ENCODE results near the gene ENGASE.
A peak's percentile ranks its signal among the peaks of the same experiment; 100 is the strongest.

The ENGASE gene

DNA sequence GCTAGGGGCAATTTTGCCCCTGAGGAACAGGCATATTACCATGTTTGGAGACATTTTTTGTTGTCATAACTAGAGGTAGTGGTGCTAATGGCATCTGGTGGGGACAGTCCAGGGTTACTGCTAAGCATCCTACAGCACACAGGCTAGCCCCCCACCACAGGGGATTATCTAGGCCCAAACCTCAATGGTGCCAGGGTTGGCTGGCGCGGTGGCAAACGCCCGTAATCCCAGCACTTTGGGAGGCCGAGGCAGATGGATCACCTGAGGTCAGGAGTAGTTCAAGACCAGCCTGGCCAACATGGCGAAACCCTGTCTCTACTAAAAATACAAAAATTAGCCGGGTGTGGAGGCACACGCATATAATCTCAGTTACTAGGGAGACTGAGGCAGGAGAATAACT, 35.5 kb upstream of the ENGASE start:
- DNase-seq = no peak

DNA sequence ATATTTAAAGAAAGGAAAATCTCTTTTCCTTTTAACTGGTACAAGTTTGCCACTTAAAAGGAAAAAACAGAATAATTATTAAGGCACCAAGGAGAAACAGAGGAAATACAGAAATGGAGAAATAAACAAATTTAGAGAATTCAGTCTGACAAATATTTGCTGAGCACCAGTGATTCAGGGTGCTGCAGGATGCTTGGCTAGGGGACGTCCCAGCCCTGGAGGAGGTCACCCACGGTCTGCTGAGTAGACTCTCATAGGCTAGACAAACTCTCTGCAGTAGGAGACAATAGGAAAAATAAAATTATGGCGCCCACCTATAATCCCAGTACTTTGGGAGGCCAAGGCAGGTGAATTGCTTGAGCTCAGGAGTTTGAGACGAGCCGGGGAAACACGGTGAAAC, 34.7 kb upstream of the ENGASE start:
- DNase-seq = no peak

DNA sequence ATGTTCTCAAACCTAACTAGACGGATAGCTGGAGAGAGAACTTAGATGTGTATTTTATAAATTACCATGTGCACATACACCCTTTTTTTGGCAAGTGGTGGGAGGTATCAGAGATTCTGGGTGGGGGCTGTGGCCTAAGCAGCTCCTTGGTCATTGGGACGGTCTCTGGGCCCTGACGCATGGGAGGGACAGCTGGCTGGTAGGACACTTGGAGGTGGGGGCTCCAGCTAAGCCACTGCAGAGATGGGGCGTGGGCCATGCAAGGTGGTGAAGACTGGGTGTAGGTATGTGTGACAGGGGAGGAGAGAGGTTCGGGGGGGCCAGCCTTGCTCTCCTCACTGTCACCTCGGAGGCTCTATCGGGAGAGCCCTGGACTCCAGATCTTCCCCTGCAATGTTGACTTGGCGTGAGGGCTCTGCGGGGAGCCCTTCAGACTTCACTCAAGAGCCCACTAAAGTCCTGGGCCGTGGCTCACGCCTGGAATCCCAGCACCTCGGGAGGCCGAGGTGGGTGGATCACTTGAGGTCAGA, 33.5 kb upstream of the ENGASE start:
- DNase-seq = no peak

DNA sequence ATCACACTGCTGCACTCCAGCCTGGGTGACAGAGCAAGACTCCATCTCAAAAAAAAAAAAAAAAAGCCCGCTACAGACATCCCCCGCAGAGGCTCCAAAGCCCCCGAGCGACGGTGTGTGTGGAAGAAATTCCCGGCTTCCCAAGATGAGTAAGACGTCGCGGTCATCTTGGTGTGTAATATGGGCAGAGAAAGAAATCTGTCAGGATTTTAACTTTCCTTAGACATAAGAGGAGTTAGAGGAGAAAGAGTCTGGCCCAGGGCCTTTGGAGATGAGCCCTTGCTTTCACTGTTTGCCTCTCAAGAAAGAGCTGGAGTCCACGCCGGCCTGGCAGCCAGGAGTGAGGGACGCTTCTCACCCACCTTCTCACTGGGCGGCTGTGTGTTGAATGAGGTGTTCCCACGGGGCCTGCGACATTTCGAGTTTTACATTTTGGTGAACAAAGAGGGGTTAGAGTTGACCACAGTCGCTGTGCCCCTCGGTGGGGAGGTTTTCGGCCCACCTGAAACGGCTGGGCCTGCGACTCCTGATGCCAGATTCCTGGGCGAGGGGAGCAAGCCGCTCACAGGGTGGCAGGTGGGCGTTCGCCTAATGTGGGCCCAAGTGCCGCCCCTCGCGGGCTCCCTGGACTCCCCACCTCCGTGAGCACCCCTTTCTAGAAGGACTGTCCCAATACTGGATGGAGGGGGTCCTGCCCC, 32.8 kb upstream of the ENGASE start:
- no peak for DNase-seq

DNA sequence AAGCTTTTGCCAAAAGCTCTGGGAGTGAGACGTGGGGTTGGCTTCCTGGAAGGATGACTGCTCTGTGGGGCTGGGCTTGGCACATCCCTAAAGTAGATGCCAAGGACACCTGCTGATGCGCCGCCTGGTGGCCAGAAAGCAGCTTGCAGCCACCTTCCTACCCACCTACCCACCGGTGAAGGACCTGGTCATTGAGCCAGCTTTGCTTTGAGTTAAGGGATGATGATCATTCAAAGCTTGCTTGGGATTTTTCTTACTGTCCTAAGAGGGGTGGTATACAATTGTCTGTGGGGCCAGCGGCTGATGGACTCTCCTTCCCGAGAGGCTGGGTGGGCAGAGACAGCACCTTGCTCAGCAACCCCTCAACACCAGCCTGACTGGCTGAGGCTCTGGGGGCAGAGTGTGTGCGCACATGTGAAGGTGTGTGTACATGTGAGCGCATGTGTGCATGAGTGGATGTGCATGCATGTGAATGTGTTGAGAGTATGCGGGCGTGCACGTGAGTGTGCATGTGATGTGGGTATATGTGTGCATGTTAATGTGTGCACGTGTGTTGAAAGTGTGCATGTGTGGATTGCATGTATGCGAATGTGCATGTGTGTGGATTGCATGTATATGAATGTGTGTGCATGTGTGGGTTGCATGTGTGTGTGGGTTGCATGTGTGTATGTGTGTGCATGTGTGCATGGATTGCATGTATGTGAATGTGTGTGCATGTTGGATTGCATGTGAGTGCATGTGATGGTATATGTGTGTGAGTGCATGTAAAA, 32.0 kb upstream of the ENGASE start:
- DNase-seq = peak; percentile 48

DNA sequence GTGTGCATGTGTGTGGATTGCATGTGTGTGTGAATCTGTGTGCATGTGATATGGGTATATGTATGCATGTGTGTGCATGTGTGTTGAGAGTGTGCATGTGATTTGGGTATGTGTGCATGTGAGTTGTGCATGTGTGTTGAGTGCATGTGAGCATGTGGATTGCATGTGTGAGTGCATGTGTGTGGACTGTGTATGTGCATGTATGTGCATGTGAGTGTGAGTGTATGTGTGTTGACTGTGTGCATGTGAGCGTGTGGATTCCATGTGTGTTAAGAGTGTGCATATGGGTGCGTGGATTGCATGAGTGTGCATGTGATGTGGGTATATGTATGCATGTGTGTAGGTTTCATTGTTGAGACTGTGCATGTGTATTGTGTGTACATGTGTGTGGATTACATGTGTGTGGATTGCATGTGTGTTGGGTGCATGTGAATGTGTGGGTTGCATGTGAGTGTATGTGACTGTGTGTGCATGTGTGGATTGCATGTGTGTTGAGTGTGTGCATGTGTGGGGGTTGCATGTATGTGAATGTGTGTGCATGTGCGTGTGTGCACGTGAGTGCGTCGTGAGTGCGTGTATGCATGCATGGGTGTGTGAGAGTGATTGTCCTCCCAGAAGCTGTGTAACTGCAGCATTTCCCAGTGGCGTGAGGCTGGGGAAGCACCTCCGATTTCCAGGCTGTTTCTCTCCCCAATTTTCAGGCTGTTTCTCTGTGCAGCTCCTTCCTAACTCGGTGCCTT, 31.3 kb upstream of the ENGASE start:
- DNase-seq = no peak

DNA sequence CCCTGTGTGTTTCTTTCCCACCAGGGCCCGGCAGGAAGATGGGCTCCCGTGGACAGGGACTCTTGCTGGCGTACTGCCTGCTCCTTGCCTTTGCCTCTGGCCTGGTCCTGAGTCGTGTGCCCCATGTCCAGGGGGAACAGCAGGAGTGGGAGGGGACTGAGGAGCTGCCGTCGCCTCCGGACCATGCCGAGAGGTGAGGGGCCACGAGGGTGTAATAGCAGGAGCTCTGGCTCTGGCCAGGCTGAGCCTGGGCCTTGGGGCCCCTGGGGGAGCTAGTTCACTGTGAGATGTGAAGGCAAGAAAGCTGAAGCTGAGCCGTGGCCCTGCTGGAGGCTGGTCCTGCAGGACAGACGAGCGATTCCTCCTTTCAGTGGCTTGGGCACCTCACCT, 30.7 kb upstream of the ENGASE start:
- DNase-seq = no peak

DNA sequence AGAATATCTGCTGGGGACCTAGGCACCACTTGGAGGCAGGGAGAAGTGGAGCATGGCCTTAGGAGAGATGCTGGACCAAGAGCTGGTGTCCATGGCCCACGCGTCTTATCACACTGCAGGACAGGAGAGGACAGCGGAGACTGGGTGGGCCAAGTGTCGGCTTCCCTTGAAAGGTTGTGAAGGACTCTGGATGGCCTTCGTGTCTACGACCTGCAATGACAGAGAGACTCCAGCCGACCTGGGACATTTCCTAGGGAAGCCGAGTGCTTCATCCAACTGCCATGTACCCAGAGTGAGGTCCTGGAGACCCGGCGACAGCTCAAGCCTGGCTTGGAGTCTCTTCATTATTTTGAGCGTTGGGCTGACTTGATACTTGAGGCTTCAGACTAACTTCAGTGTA, 30.2 kb upstream of the ENGASE start:
- DNase-seq = no peak

DNA sequence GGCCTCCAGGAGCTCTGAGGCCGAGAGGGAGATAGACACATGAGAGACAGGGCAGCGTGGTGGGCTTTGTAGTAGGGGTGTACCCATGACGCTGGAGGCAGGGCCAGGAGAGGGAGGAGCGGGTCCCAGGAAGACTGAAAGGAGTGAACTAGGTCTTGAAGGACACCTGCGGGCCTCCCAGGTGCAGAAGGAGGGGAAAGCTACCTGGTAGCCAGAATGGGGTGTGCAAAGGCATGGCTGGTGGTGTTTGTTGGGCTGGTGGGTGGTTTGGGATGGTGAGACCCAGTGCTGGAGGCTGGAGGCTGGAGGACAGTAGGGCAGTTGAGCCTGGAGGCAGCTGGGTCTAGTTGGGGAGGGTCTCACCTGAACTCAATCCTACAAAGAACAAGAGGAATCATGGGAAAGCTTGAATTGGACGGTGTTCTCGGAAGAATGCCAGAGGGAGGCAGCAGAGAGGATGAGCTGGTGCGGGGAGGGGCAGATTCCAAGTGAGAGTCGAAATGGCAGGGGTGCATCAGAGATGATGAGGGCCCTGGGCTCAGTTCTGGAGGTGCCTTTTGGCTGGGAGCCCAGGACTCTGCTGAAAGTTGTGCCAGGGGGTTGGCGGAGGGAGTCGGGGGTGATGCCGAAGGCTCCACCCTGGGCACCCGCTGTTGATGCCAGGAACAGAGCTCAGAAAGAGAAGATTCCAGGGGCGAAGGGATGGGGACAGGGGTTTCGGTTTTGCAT, 29.5 kb upstream of the ENGASE start:
- DNase-seq = no peak

DNA sequence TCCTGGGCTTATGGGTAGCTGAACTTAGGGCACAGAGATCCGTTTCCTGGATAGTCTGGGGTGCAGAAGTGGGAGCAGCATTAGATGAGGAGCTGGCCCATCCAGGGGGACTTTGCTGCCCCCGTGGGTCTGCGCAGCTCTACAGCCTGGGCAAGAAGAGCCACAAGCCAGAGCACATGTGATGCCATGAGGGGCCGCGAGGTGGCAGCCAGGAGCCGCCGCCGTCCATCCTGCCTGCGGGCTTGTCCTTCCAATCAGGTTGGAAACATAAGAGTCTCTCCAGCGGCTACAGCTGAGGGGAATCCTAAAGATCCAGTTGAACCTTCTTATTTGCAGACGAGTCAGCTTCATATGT, 28.8 kb upstream of the ENGASE start:
- peak; percentile 68 for DNase-seq

DNA sequence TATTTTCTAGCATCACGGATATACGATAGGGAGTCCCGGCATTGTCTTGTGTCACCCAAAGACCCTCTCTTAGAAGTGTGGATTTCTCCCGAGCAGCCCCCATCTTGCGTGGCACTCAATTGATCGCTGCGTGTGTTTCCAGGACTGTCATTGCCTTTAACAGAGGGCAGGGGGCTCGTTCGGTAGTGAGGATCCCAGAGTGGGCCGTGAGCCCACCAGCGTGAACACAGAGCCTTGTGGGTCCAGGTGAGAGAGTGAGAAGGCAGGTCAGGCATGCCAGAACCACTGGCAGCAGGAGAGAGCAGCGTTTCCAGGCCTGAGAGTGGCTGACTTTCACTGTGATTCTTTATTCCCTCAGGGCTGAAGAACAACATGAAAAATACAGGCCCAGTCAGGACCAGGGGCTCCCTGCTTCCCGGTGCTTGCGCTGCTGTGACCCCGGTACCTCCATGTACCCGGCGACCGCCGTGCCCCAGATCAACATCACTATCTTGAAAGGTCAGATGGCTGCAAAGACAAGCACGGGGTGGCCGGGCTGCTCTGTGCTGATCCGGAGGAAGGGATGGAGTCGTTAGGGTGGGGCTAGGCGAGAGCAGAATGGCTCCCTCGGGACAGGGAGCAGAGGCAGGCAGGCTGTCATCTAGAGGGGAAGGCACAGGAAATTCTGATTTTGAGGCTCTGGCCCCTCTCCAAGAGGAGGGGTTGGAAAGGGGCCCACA, 28.3 kb upstream of the ENGASE start:
- DNase-seq = no peak

DNA sequence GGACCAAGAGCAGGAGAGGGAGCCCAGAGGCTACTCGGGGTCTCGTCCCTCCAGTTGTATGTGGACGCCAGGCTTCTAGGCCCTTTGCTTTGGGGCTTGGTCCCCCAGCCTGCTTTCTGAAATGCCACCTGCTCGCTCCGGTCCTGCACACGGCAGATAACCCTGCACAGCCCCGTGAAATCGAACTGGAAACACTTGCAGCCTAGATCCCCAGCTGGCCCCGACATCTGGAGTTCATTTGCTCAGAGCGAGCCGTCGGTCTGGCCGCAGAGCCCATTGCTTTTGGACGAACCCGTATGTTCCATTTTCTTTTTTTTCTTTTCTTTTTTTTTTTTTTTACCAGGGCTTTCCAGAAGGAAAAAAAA, 27.7 kb upstream of the ENGASE start:
- no peak for DNase-seq

DNA sequence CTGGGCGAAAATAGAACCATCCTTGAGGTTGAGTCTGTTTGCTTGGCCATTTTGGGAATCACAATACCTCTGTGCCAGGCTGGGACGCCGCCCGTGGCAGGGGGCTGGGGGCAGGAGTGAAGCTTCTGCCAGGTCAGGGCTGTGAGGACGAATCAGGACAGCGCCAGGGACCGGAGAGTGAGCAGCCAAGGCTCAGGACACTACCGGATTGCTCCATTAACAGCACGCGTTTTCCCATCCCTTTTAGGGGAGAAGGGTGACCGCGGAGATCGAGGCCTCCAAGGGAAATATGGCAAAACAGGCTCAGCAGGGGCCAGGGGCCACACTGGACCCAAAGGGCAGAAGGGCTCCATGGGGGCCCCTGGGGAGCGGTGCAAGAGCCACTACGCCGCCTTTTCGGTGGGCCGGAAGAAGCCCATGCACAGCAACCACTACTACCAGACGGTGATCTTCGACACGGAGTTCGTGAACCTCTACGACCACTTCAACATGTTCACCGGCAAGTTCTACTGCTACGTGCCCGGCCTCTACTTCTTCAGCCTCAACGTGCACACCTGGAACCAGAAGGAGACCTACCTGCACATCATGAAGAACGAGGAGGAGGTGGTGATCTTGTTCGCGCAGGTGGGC, 27.2 kb upstream of the ENGASE start:
- no peak for DNase-seq

DNA sequence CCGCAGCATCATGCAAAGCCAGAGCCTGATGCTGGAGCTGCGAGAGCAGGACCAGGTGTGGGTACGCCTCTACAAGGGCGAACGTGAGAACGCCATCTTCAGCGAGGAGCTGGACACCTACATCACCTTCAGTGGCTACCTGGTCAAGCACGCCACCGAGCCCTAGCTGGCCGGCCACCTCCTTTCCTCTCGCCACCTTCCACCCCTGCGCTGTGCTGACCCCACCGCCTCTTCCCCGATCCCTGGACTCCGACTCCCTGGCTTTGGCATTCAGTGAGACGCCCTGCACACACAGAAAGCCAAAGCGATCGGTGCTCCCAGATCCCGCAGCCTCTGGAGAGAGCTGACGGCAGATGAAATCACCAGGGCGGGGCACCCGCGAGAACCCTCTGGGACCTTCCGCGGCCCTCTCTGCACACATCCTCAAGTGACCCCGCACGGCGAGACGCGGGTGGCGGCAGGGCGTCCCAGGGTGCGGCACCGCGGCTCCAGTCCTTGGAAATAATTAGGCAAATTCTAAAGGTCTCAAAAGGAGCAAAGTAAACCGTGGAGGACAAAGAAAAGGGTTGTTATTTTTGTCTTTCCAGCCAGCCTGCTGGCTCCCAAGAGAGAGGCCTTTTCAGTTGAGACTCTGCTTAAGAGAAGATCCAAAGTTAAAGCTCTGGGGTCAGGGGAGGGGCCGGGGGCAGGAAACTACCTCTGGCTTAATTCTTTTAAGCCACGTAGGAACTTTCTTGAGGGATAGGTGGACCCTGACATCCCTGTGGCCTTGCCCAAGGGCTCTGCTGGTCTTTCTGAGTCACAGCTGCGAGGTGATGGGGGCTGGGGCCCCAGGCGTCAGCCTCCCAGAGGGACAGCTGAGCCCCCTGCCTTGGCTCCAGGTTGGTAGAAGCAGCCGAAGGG, 26.4 kb upstream of the ENGASE start:
- no peak for DNase-seq

DNA sequence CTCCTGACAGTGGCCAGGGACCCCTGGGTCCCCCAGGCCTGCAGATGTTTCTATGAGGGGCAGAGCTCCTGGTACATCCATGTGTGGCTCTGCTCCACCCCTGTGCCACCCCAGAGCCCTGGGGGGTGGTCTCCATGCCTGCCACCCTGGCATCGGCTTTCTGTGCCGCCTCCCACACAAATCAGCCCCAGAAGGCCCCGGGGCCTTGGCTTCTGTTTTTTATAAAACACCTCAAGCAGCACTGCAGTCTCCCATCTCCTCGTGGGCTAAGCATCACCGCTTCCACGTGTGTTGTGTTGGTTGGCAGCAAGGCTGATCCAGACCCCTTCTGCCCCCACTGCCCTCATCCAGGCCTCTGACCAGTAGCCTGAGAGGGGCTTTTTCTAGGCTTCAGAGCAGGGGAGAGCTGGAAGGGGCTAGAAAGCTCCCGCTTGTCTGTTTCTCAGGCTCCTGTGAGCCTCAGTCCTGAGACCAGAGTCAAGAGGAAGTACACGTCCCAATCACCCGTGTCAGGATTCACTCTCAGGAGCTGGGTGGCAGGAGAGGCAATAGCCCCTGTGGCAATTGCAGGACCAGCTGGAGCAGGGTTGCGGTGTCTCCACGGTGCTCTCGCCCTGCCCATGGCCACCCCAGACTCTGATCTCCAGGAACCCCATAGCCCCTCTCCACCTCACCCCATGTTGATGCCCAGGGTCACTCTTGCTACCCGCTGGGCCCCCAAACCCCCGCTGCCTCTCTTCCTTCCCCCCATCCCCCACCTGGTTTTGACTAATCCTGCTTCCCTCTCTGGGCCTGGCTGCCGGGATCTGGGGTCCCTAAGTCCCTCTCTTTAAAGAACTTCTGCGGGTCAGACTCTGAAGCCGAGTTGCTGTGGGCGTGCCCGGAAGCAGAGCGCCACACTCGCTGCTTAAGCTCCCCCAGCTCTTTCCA, 25.5 kb upstream of the ENGASE start:
- no peak for DNase-seq

DNA sequence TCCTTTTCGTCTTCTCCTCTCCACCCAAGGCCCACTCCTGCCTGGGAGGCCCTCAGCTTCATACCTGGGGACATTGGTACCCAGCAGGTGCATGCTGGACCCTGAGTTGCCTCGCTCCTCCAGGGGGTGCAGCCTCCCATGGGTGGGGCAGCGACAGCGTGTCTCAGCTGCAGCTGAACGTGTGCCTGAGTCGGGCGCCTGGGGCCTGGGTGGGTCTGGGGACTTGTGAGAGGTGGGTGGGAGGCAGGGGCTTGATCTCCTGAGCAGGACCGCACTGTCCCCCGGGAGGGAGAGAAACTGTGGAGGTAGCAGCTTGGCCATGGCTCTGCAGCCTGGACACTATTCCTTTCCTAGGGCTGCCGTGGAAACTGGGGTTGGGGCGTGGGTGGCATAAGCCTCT, 24.8 kb upstream of the ENGASE start:
- no peak for DNase-seq

DNA sequence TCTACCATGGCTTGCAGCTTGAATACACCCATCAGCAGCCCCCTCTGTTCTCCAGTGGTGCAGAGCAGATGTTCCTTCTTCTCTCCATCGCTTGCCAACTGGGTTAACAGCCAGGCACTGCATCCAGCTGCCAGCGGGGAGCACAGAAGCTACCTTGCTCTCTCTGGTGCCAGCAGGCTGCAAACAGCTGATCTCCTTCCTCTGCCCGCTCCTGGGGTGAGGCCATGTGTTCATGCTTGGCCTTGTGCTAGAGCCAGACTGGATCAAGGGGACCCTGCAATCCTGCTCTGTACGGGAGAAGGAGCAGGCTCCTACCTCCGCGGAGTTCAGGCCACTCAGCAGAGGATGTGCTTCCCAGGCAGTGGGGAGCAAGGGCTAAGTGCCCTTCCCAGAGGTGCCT, 24.1 kb upstream of the ENGASE start:
- DNase-seq = no peak

DNA sequence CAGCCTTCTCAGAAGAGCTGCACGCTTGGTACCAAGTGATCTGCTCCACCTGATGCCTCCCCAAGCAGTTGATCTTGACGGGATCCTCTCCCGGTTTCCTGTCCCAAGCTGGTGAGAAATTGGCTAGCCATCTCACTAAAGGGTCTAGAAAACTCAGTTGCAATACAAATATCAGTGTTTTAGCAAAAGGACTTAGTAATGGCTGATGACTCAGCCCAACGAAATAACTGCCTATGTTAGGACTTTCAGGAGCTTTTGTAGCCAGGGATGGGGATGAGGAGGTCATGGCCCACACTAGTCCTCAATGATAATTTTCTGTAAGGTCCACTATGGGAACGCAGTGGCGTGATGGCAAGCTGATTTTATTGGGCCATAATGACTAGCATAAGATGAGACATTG, 23.3 kb upstream of the ENGASE start:
- no peak for DNase-seq

DNA sequence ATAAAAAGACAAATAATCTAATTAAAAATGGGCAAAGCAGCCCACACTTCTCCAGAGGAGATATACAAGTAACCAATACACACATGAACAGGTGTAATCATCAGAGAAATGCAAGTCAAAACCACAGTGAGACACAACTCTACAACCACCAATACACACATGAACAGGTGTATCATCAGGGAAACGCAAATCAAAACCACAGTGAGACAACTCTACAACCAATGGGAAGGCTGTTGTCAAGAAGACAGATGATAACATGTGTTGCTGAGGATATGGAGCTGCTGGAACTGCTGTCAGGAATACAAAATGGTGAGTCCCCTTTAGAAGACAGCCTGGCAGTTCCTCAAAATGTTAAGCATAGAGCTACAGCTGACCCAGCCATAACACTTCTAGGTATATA, 22.5 kb upstream of the ENGASE start:
- no peak for DNase-seq
